ENCODE data around the gene MYH10. TPM values are rescaled to one million over a fixed set of nuclear protein-coding genes. Genes with fewer than 3 reads are reported as not detected.

MYH10 gene
- total RNA-seq, result 4.0 TPM
- 1 to 10 TPM in 3 of 4 donors, under 1 TPM in 1; 0.67 to 1.2 (median 1.1) TPM for polyA plus RNA-seq

- no peak for ATAC-seq (ENCODE audit: low read depth in 2 of 2)
- Histone ChIP-seq H3K27ac (ENCODE audit: insufficient read depth, low read length, poor library complexity, severe bottlenecking) (no peak within 1 kb of the TSS), H3K27me3 (ENCODE audit: control insufficient read depth, insufficient read depth, low read length) (peaks cover 33% of the 10 kb centered on the region), H3K4me1 (ENCODE audit: control insufficient read depth, insufficient read depth, low read length, poor library complexity, severe bottlenecking) (peaks cover 23% of the 10 kb centered on the region), H3K36me3 (ENCODE audit: control insufficient read depth, insufficient read depth, low read length) (no peaks in the 10 kb centered on the region), H3K4me3 (ENCODE audit: low read depth, low read length) (peak within 1 kb of the TSS; percentile 54), H3K9me3 (ENCODE audit: control insufficient read depth in 2 of 2, low read length in 2 of 2) (no peaks in the 10 kb centered on the region)
- H3K27me3 Mint-ChIP-seq, result peaks cover 57% of the 10 kb centered on the region
- peaks cover 0 to 4% (median 0%) of the 10 kb centered on the region in 7 donors for H3K9me3 Mint-ChIP-seq
- peak within 1 kb of the TSS; percentile 95 to 100 (median 98) for H3K4me3 Mint-ChIP-seq
- H3K36me3 Mint-ChIP-seq, result no peaks in the 10 kb centered on the region
- peaks cover 4 to 22% (median 10%) of the 10 kb centered on the region in 4 donors for H3K4me1 Mint-ChIP-seq
- no peak for DNase-seq
- H3K27ac Mint-ChIP-seq, result peak within 1 kb of the TSS in 2 of 3 donors; percentile 68 to 80
Measured at GRCh38 chr17:8630227-8630801, at the start of gene MYH10. MYH10 (minus strand) TSS chr17:8630725; CDS start chr17:8623246, 7,479 bp downstream.

DNA sequence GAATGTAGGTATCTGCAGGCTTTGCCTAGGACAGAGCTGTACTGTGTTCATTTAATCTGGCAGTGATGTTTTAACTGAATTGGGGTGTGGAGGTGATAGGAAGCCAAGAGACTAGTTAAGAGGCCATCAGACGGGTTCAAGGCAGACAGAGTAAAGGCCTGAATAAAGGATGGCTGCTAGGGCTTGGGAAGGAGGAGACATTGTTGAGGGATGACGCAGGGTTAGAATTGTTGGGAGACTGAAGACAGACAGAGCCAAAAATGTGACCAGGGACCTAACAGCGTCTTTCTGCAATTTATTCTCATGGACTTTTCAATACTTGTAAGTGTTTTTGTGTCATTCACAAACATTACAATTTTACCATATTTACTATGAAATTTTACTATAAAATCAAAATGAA is 48.6 kb upstream of the MYH10 start:
- ATAC-seq (ENCODE audit: low read depth in 2 of 2), result no peak
- H3K9me3 ChIP-seq (ENCODE audit: control insufficient read depth in 2 of 2, low read length in 2 of 2), result no peaks in the 10 kb centered on the region

GRCh38 chr17:8675306-8675705 is 44.8 kb upstream of the MYH10 start:
- no peaks in the 10 kb centered on the region for H3K9me3 ChIP-seq (ENCODE audit: control insufficient read depth in 2 of 2, low read length in 2 of 2)
- H3K27ac ChIP-seq (ENCODE audit: insufficient read depth, low read length, poor library complexity, severe bottlenecking), result no peak overlapping the region
- no peaks in the 10 kb centered on the region for H3K4me1 Mint-ChIP-seq
- H3K27ac Mint-ChIP-seq, result no peak overlapping the region
- H3K36me3 Mint-ChIP-seq, result no peaks in the 10 kb centered on the region
- H3K27me3 ChIP-seq (ENCODE audit: control insufficient read depth, insufficient read depth, low read length), result peaks cover 4% of the 10 kb centered on the region
- H3K9me3 Mint-ChIP-seq, result no peaks in the 10 kb centered on the region
- H3K4me3 ChIP-seq (ENCODE audit: low read depth, low read length), result no peak overlapping the region
- H3K4me3 Mint-ChIP-seq, result no peak overlapping the region
- DNase-seq (no peak), ATAC-seq (ENCODE audit: low read depth in 2 of 2) (no peak)
- H3K27me3 Mint-ChIP-seq, result no peaks in the 10 kb centered on the region
- no peaks in the 10 kb centered on the region for H3K4me1 ChIP-seq (ENCODE audit: control insufficient read depth, insufficient read depth, low read length, poor library complexity, severe bottlenecking)
- H3K36me3 ChIP-seq (ENCODE audit: control insufficient read depth, insufficient read depth, low read length), result no peaks in the 10 kb centered on the region

More for the DNA sequence above, 48.6 kb upstream of the MYH10 start:
- H3K4me1 ChIP-seq (ENCODE audit: control insufficient read depth, insufficient read depth, low read length, poor library complexity, severe bottlenecking), result no peaks in the 10 kb centered on the region
- no peak overlapping the region for H3K4me3 Mint-ChIP-seq
- no peaks in the 10 kb centered on the region for H3K36me3 ChIP-seq (ENCODE audit: control insufficient read depth, insufficient read depth, low read length)
- H3K27ac ChIP-seq (ENCODE audit: insufficient read depth, low read length, poor library complexity, severe bottlenecking), result no peak overlapping the region
- DNase-seq, result no peak
- H3K27ac Mint-ChIP-seq, result no peak overlapping the region
- no peaks in the 10 kb centered on the region for H3K36me3 Mint-ChIP-seq
- H3K4me3 ChIP-seq (ENCODE audit: low read depth, low read length), result no peak overlapping the region
- H3K27me3 ChIP-seq (ENCODE audit: control insufficient read depth, insufficient read depth, low read length), result peaks cover 7% of the 10 kb centered on the region
- peaks cover 0 to 2% (median 0%) of the 10 kb centered on the region in 7 donors for H3K9me3 Mint-ChIP-seq
- peaks cover 9% of the 10 kb centered on the region for H3K27me3 Mint-ChIP-seq
- H3K4me1 Mint-ChIP-seq, result no peaks in the 10 kb centered on the region

- no peak overlapping the region for H3K4me3 ChIP-seq (ENCODE audit: low read depth, low read length)
- Mint-ChIP-seq H3K27ac (no peak overlapping the region), H3K27me3 (no peaks in the 10 kb centered on the region), H3K9me3 (no peaks in the 10 kb centered on the region), H3K4me1 (no peaks in the 10 kb centered on the region), H3K4me3 (no peak overlapping the region), H3K36me3 (no peaks in the 10 kb centered on the region)
- ATAC-seq (ENCODE audit: low read depth in 2 of 2), result no peak
- DNase-seq, result no peak
- H3K9me3 ChIP-seq (ENCODE audit: control insufficient read depth in 2 of 2, low read length in 2 of 2), result no peaks in the 10 kb centered on the region
- no peak overlapping the region for H3K27ac ChIP-seq (ENCODE audit: insufficient read depth, low read length, poor library complexity, severe bottlenecking)
- peaks cover 4% of the 10 kb centered on the region for H3K27me3 ChIP-seq (ENCODE audit: control insufficient read depth, insufficient read depth, low read length)
- H3K36me3 ChIP-seq (ENCODE audit: control insufficient read depth, insufficient read depth, low read length), result no peaks in the 10 kb centered on the region
- no peaks in the 10 kb centered on the region for H3K4me1 ChIP-seq (ENCODE audit: control insufficient read depth, insufficient read depth, low read length, poor library complexity, severe bottlenecking)
Measured at GRCh38 chr17:8674344-8675305, 44.1 kb upstream of the MYH10 start.

DNA sequence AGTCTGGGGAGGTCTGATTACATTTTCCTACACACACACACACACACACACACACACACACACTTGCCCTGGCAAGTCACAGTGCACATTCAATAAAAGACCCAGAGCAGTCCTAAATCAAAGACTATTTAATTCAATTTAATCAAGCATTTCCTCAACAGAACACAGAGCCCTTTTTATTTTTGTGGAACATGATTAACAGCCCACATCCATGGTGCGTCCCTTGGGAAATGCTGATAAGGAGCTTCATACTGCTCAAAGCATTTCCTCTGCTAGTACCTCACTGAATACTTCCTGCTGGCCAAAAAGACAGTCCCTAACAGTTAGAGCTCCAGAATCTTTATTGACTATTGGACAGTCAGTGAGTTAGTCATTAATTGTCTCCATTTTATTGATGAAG is 43.1 kb upstream of the MYH10 start:
- H3K36me3 ChIP-seq (ENCODE audit: control insufficient read depth, insufficient read depth, low read length), result no peaks in the 10 kb centered on the region
- H3K27ac Mint-ChIP-seq, result no peak overlapping the region
- DNase-seq, result no peak
- H3K4me3 ChIP-seq (ENCODE audit: low read depth, low read length), result no peak overlapping the region
- no peaks in the 10 kb centered on the region for H3K27me3 ChIP-seq (ENCODE audit: control insufficient read depth, insufficient read depth, low read length)
- H3K9me3 Mint-ChIP-seq, result no peaks in the 10 kb centered on the region
- no peaks in the 10 kb centered on the region for H3K4me1 ChIP-seq (ENCODE audit: control insufficient read depth, insufficient read depth, low read length, poor library complexity, severe bottlenecking)
- no peak overlapping the region for H3K27ac ChIP-seq (ENCODE audit: insufficient read depth, low read length, poor library complexity, severe bottlenecking)
- no peaks in the 10 kb centered on the region for H3K4me1 Mint-ChIP-seq
- H3K9me3 ChIP-seq (ENCODE audit: control insufficient read depth in 2 of 2, low read length in 2 of 2), result no peaks in the 10 kb centered on the region
- no peaks in the 10 kb centered on the region for H3K27me3 Mint-ChIP-seq
- H3K4me3 Mint-ChIP-seq, result no peak overlapping the region
- no peaks in the 10 kb centered on the region for H3K36me3 Mint-ChIP-seq
- no peak for ATAC-seq (ENCODE audit: low read depth in 2 of 2)

- no peaks in the 10 kb centered on the region for H3K4me1 Mint-ChIP-seq
- H3K9me3 ChIP-seq (ENCODE audit: control insufficient read depth in 2 of 2, low read length in 2 of 2), result no peaks in the 10 kb centered on the region
- DNase-seq (no peak), ATAC-seq (ENCODE audit: low read depth in 2 of 2) (no peak)
- H3K36me3 ChIP-seq (ENCODE audit: control insufficient read depth, insufficient read depth, low read length), result no peaks in the 10 kb centered on the region
- no peak overlapping the region for H3K4me3 Mint-ChIP-seq
- H3K9me3 Mint-ChIP-seq, result no peaks in the 10 kb centered on the region
- no peak overlapping the region for H3K4me3 ChIP-seq (ENCODE audit: low read depth, low read length)
- no peak overlapping the region for H3K27ac ChIP-seq (ENCODE audit: insufficient read depth, low read length, poor library complexity, severe bottlenecking)
- H3K36me3 Mint-ChIP-seq, result no peaks in the 10 kb centered on the region
- H3K27me3 ChIP-seq (ENCODE audit: control insufficient read depth, insufficient read depth, low read length), result no peaks in the 10 kb centered on the region
- H3K4me1 ChIP-seq (ENCODE audit: control insufficient read depth, insufficient read depth, low read length, poor library complexity, severe bottlenecking), result no peaks in the 10 kb centered on the region
- H3K27ac Mint-ChIP-seq, result no peak overlapping the region
- peaks cover 5% of the 10 kb centered on the region for H3K27me3 Mint-ChIP-seq
Measured at GRCh38 chr17:8672326-8672725, 41.8 kb upstream of the MYH10 start.

- H3K36me3 ChIP-seq (ENCODE audit: control insufficient read depth, insufficient read depth, low read length), result no peaks in the 10 kb centered on the region
- H3K27ac Mint-ChIP-seq, result no peak overlapping the region
- H3K4me1 Mint-ChIP-seq, result no peaks in the 10 kb centered on the region
- ATAC-seq (ENCODE audit: low read depth in 2 of 2) (no peak), DNase-seq (no peak)
- no peak overlapping the region for H3K27ac ChIP-seq (ENCODE audit: insufficient read depth, low read length, poor library complexity, severe bottlenecking)
- H3K27me3 ChIP-seq (ENCODE audit: control insufficient read depth, insufficient read depth, low read length), result no peaks in the 10 kb centered on the region
- peaks cover 5% of the 10 kb centered on the region for H3K27me3 Mint-ChIP-seq
- no peaks in the 10 kb centered on the region for H3K9me3 ChIP-seq (ENCODE audit: control insufficient read depth in 2 of 2, low read length in 2 of 2)
- no peaks in the 10 kb centered on the region for H3K9me3 Mint-ChIP-seq
- no peaks in the 10 kb centered on the region for H3K36me3 Mint-ChIP-seq
- no peaks in the 10 kb centered on the region for H3K4me1 ChIP-seq (ENCODE audit: control insufficient read depth, insufficient read depth, low read length, poor library complexity, severe bottlenecking)
- no peak overlapping the region for H3K4me3 ChIP-seq (ENCODE audit: low read depth, low read length)
- H3K4me3 Mint-ChIP-seq, result no peak overlapping the region
Measured at GRCh38 chr17:8670421-8670820, 39.9 kb upstream of the MYH10 start.

Data from CD4-positive, CD25-positive, alpha-beta regulatory T cell (primary cell).